ENCODE data around the gene FKBP9.
A peak's percentile ranks its signal among the peaks of the same experiment; 100 is the strongest.
"Not testable (repeated sequence)": the region's sequence is repeated elsewhere in the genome, so short reads cannot be mapped to it uniquely, and the experiment has no call there.

The FKBP9 gene

DNA sequence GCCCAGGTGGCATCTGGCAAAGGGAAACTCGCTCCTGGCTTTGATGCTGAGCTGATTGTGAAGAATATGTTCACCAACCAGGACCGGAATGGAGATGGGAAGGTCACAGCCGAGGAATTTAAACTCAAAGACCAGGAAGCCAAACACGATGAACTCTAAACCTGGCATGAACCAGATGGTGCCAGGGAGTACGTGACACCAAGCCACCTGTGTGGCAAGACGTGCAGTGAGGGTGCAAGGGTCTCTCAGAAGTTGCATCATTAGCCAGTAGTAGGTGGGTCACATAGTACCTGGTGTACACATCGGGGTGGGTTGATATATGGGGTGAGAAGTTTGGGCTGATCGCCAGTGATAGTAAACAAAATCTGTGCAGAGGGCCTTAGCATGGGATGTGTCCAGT, 48.0 kb downstream of the FKBP9 start:
- not testable (repeated sequence) for DNase-seq (ENCODE audit: low read depth in 2 of 3, low spot score in 1 of 3)

DNA sequence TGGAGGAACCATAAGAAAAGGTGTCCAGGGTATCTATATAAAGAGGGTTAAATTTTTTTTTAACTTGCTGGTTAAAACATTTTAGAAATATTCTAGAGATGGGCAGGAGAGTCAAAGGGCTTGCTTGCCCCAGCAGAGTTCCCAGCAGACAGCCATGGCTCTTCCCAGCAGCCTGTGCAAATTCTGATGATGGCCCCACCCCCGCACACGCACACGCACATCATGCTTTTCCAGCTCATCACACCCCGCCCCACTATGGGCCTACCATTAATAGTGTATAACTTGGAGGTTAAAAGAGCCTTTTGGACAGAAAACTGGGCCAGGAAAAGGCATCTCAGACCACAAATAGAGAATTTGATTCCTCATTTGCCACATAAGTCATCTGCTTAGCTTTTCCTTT, 48.5 kb downstream of the FKBP9 start:
- DNase-seq (ENCODE audit: low read depth in 2 of 3, low spot score in 1 of 3): not testable (repeated sequence)

DNA sequence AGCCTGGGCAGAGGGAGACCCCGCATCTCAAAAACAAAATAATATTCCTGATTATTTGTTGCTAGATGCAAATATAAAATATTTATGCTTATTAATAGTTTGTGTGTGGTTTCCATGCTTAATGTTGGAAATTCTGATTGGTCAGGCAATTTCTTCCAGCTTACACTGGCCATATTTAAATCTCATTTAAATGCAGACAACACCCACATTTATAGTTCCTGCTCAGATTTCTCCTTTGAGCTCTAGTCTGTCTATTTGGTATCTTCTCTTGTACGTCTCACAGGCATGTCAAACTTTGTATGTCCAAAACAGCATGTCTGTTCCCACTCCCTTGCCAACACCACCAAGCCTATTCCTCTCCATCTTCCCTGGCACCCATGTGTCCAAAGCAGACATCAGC, 52.5 kb downstream of the FKBP9 start:
- DNase-seq (ENCODE audit: low read depth in 2 of 3, low spot score in 1 of 3): no peak

DNA sequence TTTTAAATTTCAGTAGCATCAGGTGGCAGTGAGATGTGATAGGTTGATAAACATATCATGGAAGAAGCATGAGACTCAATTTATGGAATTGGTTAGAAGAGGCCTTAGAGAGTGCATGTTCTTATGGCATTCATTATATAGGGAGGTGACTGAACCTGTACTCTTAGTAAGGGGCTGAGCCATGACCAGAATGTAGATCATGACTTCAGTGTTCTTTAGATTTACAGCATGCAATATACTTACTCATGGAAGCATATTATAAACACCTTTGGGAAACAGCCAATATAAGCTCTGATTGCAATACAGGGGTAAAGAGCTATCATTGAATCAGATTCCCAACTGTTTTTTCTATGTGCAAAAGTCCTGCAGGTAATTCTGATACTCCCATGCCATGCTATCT, 55.1 kb downstream of the FKBP9 start:
- DNase-seq (ENCODE audit: low read depth in 2 of 3, low spot score in 1 of 3): no peak

DNA sequence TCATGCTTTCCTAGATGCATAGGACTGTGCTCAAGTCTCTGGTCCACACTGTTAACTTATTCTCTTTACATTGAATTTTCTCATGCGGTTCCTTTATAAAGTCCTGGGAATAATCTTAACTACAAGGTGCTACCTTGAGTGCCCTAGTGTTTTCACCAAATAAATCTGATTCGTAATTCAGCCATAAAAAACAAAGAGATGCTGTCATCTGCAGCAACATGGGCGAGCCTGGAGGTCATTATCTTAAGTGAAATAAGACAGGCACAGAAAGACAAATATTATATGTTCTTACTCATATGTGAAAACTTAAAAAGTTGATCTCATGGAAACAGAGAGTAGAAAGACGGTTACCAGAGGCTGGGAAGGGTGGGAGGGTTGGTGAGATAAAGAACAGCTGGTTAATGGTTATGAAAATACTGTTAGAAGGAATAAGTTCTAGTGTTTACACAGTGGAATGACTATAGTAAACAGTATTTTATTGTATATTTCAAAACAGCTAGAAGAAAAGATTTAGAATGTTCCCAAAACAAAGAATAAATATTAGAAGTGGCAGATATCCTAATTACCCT, 67.0 kb downstream of the FKBP9 start:
- DNase-seq (ENCODE audit: low read depth in 2 of 3, low spot score in 1 of 3): no peak

DNA sequence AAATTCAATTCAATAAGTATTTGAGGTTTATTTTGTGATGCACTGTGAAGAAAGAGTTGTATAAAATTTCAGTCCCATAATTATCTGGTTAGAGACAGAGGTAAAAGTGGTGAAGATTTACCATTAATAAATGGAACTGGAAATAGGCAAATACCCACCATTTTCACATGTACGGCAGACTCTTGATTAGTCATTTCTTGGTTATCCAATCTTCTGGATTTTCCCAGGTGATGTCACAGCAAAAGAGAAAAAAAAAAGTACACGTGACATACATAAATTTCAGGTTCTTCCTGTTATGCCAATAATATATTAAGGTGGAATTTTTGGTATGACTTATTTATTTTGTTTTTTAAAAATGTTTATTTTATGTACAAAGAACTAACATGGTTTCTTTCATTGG, 78.5 kb downstream of the FKBP9 start:
- DNase-seq (ENCODE audit: low read depth in 2 of 3, low spot score in 1 of 3): no peak

DNA sequence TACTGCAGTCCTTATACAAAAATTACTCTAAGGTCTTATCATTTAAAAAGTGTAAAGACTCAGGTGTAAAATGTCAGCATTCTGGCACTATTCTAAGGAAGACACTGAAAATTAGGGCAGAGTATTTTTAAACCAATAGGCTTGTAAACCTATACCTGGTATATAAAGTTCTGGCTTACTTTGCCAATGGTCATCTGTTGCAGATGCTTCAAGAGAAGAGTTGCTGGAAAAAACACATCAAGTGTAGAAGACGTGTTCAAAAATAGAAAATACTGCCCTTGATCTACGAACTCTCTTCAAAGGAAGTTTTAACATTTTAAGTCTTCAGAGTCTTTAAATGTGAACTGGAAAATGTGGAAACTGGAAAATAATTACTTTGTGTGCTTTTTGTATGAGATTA, 81.4 kb downstream of the FKBP9 start:
- DNase-seq (ENCODE audit: low read depth in 2 of 3, low spot score in 1 of 3): no peak

DNA sequence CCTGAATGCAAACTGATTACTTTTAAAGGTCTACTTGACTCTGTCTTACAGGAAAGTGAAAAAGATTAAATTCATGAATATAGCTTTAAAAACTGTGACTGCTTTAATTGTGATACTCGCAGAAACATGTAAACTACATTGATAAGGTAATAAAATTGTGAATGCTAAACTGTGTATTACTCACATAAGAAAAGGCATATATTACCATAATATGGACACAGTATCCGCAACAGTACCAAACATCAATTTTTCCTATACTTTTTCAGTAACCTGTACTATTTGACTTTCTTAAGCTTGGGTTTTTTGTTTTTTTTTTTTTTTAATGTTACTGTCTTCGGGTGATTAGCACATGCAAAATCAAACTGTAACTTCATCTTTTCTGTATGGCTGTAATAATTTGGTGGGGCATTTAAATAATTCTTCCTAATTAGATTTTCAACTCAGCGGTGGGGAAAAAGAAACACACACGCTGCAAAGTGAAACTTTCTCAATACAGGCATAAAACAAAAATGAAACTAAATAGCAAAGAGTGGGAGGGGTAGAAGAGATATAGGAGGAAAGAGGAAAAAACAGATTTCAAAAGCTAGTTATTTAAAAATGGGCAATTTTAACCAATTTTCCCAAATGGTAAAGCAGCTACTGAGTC, 82.1 kb downstream of the FKBP9 start:
- DNase-seq (ENCODE audit: low read depth in 2 of 3, low spot score in 1 of 3): no peak

DNA sequence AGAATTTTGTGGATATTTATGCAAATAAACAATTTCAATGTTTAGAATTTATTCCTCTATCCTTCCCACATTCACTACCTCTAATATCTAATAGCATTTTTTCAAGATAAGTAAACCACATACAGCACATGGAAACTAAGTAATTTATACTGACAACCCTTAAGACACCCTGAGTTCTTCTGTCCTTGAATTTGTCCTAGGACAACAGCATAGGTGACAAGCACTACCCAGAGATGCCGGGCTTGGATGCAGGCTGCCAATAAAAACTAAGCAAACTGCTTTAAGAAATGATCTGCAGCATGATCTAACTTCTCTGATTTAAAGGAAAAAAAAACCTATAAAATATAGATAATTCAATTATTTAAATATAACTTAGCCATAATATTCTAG, 82.7 kb downstream of the FKBP9 start:
- DNase-seq (ENCODE audit: low read depth in 2 of 3, low spot score in 1 of 3): no peak

DNA sequence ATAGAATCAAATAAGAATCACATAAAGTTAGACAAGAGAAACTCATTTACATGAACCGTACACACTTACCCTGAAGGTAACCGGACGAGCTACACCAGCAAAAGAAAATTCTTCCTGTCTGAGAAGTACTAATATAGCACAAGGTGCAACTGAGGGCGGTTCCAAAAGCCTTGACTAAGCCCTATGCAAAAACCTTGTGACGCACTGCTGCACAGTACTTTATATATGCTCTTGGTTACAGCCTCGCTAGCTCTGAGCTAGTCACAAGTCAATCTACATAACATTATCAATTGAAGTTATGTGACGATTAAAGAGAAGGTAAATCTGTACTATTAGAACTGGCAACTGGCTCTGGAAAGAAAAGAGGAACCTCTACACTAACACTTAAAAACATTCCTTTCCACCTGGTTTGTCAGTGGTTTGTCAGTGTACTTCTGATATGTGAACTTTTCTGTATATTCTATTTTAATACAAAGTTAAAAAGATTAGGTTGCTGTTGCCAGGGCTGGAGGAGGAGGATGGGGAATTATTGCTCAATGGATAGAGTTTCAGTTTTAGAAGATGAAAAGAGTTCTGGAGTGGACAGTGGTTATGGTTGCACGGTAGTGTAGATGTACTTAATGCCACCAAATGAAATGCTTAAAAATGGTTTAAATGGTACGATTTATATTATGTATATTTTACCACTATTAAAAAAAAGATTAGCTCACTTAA, 83.7 kb downstream of the FKBP9 start:
- DNase-seq (ENCODE audit: low read depth in 2 of 3, low spot score in 1 of 3): peak; percentile 20 to 39 (median 28)

DNA sequence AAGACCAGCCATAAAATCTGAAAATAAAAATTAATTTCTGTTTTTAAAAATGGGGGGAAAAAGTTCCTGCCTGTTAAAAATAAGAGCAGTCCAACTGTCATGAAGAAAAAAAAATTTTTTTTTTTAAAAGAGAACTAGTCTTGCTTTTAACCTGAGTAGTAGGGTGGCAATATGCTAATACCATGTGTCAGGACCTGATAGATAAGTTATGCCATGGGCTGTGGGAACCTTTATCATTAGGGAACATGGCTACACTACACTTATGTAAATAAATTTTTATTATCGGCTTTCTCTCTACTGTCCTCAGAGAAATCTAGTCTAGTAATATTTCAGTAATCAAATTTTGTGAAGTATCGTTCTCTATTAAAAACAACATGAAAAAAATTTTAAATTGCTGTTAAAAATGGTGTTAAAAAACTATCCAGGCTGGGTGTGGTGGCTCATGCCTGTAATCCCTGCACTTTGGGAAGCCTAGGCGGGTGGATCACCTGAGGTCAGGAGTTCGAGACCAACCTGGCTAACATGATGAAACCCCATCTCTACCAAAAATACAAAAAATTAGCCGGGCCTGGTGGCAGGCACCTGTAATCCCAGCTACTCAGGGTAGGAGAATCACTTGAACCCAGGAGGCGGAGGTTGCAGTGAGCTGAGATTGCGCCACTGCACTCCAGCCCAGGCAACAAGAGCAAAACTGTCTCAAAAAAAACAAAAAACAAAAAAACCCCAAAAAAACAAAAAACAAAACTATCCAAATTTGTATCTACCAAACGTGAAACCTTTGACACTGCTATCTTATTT, 84.6 kb downstream of the FKBP9 start:
- no peak for DNase-seq (ENCODE audit: low read depth in 2 of 3, low spot score in 1 of 3)

DNA sequence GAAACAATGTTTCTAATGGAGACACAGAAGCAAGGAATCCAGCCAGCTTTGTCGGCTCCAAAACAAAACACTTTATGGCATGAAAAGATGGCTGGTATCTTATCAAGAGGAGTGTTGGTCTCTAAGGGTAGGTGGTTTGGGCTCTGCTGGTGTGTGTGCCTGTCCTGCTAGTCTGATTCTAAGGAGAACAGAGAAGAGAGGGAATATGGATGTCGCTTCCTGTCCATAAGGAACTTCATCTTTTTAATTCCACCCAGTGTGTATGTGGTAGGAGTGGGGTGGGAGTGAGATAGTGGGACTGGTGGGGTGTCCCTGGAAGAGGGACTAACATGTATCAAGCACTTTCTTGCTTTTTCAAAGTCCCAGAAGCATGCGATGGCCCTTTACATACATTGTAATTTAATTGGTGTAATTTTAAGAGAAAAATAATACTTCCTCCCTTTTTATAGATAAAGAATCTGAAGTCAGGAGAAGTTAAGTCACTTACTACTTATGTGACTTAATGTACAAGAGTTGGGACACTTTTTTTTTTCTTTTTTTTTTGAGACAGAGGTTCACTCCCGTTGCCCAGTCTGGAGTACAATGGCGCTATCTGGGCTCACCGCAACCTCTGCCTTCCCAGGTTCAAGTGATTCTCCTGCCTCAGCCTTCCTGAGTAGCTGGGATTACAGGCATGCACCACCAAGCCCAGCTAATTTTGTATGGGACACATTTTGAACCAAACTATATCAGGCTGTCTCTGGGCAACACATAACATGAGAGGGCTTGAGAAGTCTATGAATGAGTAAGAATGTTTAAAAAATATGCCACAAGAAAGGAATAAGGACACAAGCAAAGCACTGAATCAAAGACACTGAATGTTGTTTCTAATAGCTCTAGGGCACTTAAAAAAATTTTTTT, 86.5 kb downstream of the FKBP9 start:
- DNase-seq (ENCODE audit: low read depth in 2 of 3, low spot score in 1 of 3): no peak

DNA sequence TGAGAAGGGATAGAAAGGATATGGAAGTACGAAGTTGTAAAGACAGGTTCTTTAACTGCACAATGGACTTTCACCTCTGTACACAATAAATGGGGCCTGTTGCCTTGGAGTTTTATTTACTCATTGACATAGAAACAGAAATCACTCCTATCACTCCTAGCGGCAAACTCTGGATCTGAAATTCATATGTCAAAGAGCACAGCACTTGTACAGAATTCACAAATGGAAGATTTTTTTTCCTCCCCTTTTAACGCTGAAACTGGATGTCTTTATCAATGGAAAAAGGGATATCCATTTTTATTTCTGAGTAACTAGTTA, 87.1 kb downstream of the FKBP9 start:
- DNase-seq (ENCODE audit: low read depth in 2 of 3, low spot score in 1 of 3): no peak

DNA sequence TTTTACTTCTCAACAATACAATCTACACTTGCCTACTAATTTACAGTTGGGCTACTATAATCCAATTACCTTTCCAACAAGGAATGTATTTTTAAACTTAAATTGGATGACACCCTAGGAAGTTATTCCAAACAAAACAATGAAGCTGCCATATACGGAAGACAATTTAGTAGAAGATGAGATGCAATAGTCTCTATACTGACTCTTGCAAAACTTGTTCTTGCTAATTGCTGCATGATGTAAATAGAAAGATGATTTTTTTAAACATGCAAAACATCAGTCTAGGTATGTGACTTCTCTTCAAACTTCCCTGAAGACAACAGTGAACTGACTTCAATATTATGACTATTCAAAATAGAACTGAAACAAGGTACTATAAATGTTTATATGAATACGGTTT, 87.7 kb downstream of the FKBP9 start:
- DNase-seq (ENCODE audit: low read depth in 2 of 3, low spot score in 1 of 3): no peak

DNA sequence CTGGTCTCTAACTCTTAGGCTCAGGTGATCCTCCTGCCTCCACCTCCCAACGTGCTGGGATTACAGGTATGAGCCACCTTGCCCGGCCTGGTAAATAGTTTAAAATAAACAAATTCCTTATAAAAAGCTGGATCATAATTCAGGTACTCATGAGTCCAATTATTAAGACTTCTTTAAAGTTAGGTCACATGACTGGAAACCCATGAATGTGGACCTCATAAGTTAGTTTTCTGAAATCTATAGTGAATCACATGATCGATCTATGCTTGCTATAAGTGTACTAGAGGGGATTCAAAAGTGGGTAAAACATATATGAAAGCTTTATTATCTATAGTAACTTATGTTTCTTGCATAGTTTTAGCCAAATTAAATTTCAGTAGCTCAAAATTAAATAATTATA, 91.0 kb downstream of the FKBP9 start:
- DNase-seq (ENCODE audit: low read depth in 2 of 3, low spot score in 1 of 3): no peak

DNA sequence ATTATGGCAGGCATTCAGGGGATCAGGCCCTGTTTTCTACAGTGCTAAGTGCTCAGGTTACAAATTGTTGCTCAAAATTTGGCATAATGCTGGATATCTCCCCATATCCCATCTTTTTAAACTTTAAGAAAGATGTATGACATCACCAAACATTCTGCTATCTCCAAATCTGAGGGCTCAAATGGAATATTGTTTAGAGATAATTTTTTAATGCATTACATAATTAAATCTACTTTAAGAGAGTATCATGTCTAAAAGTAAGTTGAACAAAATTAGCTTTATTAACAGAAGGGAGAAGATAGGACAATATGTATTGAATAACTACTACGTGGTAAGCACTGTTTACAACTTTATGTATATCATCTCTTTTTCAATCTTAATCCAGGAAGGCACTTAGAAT, 91.5 kb downstream of the FKBP9 start:
- DNase-seq (ENCODE audit: low read depth in 2 of 3, low spot score in 1 of 3): no peak

DNA sequence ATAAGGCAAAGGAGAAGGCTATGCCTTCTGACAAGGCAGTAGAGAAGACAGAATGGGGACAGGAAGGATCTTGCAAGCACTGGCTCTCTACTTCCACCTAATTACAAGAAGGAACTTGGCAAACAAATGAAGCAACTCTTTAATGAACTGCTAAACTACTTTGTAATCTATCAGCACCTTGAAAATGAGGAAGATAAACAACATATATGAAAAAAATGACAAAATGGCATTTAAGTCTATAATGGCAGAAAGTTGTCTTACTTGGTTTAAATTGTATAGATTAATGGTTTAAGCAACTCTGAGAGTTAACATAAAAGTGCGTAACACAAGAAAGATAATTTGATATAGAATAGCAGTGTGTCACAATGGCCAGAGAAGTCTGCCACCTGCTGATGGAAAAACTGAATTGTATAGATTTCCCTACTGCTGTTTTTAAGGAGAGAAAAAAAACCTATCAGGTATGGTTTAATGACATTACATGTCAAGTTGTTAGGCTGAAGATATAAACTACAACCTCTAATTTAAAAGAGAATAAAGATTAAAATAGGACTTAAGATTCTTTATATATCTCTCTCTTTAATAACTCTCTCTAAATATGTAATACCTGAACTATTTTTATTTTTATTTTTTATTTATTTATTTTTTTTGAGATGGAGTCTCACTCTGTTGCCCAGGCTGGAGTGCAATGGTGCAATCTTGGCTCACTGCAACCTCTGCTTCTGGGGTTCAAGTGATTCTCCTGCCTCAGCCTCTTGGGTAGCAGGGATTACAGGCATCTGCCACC, 93.5 kb downstream of the FKBP9 start:
- DNase-seq (ENCODE audit: low read depth in 2 of 3, low spot score in 1 of 3): peak in 1 of 3 donors; percentile 20

DNA sequence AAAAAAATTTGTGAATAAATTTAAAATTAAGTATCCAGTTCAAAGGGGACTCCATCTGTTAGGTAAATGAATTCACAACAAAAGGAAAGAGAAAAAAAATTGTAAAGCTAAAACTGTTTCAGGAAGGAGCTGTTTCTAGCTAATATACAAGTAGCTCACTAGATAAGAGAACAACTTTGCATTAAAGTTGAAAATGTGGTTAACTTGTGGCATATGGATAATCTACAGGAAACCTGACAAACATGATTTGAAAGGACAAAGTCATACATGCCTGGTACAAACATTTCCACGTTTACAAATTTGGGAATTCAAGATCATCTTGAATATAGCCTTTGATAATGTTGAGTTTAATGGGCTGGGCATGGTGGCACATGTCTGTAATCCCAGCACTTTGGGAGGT, 96.5 kb downstream of the FKBP9 start:
- DNase-seq (ENCODE audit: low read depth in 2 of 3, low spot score in 1 of 3): no peak

DNA sequence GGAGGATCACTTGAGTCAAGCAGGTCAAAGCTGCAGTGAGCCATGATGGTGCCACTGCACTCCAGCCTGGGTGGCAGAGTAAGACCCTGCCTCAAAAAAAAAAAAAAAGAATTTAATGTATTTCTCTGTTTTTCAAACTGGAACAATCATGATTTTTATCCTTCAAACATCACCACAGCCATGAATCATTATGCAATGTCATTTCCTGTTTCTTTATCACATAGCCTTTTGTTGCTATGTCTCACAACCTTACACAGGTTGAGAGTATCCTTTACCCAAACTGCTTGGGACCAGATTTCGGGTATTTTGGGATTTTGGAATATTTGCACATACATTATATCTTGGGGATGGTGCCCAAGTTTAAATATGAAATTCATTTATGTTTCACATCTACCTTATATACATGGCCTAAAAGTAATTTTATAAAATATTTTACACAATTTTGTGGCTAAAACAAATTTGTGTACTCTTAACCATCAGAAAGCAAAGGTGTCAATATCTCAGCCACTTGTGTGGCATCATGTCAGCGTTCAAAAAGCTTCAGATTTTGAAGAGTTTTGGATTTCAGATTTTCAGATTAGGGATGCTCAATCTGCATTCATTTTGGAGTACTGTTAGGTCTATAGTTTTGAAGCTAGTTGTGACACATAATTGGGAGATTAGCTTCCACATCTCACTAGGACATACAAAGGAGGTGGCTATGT, 97.2 kb downstream of the FKBP9 start:
- no peak for DNase-seq (ENCODE audit: low read depth in 2 of 3, low spot score in 1 of 3)

DNA sequence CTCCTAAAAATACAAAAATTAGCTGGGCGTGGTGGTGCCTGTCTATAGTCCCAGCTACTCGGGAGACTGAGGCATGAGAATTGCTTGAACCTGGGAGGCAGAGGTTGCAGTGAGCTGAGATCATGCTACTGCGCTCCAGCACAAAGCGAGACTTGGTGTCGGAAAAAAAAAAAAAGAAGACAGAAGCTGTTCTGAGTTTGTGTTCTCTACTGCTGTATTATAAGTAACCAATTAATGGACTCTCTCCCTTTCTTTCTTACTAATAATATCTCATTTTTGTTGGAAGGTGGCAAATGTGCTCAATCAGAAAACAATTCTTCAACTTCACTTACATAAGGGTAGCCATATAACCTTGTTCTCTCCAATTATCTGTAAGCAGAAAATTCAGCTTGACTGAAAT, 97.9 kb downstream of the FKBP9 start:
- DNase-seq (ENCODE audit: low read depth in 2 of 3, low spot score in 1 of 3): no peak

All from stimulated activated CD4-positive, alpha-beta T cell treated with anti-CD3 and anti-CD28 coated beads, Interleukin-12 subunit alpha, Interleukin-12 subunit beta, amount 100 ng/mL, for 48 hours (primary cell).